WI38 (cell line): ENCODE data around the gene CASP7.
"Not testable (repeated sequence)": the region's sequence is repeated elsewhere in the genome, so short reads cannot be mapped to it uniquely, and the experiment has no call there.

ENCODE experiments used
- H3K4me3 ChIP-seq: 2 replicates; pipeline ENCODE4 v1.5.1; 2011; ENCODE audit warnings: low read depth, mild to moderate bottlenecking, control low read depth, low read length
- CTCF ChIP-seq: IDR thresholded peaks from 2 replicates; pipeline ENCODE4 v1.5.1; 2012; ENCODE audit warnings: low read depth, mild to moderate bottlenecking, control low read depth, low read length

Gene CASP7

GRCh38 chr10:113651898-113652297 lies 27.8 kb upstream of the CASP7 start:
- TF ChIP-seq CTCF, result no peak
- H3K4me3 ChIP-seq, result no peak overlapping the region

DNA sequence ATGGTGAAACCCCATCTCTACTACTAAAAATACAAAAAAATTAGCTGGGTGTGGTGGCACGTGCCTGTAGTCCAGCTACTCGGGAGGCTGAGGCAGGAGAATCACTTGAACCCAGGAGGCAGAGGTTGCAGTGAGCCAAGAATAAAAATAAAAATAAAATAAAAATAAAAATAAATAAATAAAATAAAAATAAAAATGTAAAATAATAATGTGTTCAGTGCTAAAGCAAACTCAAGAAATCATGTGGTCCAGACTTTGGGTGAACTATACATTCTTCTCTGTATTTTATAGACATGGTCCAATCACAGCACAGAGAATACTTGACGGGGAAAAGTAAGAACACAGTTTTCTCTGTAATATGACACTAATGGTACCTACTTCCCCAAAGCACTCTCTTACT lies 27.3 kb upstream of the CASP7 start:
- H3K4me3 ChIP-seq, result not testable (repeated sequence)

- no peak for TF ChIP-seq CTCF
- H3K4me3 ChIP-seq, result no peak overlapping the region
These were observed 22.8 kb upstream of the CASP7 start for GRCh38 chr10:113656896-113657295.

DNA sequence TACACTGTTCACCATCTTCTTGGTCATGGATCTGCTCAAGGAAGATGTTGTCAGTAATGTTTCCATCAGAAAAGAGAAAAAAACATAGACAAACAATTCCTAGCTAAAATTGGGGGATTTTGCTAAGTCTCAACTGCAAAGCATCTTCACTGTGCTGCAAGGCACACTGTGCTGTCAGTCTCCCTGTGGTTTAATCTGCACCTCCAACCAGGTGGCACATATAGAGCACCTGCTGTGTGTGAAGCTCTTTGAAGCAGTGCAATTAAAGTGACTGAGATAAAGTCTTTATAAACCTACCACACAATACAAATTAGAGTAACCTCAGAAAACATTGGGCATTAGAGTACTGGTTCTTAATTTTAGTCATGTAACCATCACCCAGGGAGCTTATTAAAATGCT lies 22.2 kb upstream of the CASP7 start:
- no peak overlapping the region for H3K4me3 ChIP-seq

DNA sequence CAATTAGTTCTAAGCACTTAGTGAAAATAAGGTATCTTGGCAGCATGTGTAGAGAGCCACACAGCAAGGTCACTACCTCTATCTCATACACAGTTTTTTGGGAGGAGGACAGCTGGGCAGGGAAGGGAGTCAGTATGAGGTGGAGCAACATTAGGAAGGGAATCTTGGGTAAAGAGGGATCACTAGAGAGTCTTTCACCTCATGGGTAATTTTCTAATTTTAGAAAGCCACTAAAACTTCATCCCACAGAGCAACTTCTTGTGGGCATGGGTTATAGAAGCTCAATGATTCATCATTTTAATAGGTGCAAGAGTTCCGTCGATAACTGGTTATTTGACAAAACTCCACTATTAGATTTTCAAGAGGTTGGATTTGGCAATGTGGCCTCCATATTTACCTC lies 18.4 kb upstream of the CASP7 start:
- H3K4me3 ChIP-seq, result no peak overlapping the region
- TF ChIP-seq CTCF, result no peak

More for the DNA sequence above, 22.2 kb upstream of the CASP7 start:
- TF ChIP-seq CTCF, result no peak

DNA sequence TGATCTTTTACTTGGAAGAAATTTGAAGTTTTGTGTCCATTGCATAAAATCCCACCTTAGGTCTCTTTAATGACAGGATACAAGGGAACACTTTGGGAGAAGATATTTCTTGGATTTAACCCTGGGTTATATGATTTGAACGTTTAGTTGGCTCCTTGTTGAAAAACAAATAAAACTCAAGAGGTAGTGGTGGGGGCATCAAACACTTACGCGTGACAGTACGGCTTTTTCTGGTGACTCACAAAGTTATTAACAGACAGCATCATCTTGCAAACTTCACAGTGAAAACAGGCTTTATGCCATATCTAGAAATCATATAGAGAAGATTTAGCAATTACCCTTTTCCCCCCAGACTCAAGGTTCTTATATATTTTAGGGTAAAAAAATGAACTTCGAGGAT lies 16.6 kb upstream of the CASP7 start:
- no peak overlapping the region for H3K4me3 ChIP-seq
- TF ChIP-seq CTCF, result no peak

GRCh38 chr10:113663908-113664307 lies 15.8 kb upstream of the CASP7 start, which contains the start of gene NRAP:
Gene NRAP (minus strand): TSS chr10:113664041. CDS start chr10:113663882, 159 bp downstream.
- H3K4me3 ChIP-seq, result no peak within 1 kb of the TSS
- no peak for TF ChIP-seq CTCF

DNA sequence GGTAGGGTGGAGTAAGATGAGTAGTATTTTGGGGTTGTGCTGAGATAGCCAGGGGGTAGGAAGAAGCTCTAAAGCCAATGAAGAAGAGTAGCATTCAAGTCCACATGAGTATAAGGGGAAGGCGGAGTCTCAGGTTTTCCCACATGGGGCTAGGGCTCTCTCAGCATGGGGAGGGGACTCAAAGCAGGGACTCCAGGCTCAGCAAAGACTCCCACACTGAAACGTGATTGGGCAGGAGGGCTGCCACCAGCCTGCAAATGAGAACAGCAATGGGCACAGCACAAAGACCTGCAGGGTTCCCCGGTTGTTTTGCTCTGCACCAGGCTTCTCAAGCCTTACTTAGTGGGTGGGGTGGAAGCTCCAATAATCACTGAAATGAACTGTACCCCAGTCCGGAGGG lies 14.4 kb upstream of the CASP7 start:
- no peak for TF ChIP-seq CTCF
- H3K4me3 ChIP-seq, result no peak overlapping the region
